ENCODE results near the gene WASHC1.
"Not testable (repeated sequence)": the region's sequence is repeated elsewhere in the genome, so short reads cannot be mapped to it uniquely, and the experiment has no call there.

WASHC1 gene, protein sequence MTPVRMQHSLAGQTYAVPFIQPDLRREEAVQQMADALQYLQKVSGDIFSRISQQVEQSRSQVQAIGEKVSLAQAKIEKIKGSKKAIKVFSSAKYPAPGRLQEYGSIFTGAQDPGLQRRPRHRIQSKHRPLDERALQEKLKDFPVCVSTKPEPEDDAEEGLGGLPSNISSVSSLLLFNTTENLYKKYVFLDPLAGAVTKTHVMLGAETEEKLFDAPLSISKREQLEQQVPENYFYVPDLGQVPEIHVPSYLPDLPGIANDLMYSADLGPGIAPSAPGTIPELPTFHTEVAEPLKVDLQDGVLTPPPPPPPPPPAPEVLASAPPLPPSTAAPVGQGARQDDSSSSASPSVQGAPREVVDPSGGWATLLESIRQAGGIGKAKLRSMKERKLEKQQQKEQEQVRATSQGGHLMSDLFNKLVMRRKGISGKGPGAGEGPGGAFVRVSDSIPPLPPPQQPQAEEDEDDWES

DNA sequence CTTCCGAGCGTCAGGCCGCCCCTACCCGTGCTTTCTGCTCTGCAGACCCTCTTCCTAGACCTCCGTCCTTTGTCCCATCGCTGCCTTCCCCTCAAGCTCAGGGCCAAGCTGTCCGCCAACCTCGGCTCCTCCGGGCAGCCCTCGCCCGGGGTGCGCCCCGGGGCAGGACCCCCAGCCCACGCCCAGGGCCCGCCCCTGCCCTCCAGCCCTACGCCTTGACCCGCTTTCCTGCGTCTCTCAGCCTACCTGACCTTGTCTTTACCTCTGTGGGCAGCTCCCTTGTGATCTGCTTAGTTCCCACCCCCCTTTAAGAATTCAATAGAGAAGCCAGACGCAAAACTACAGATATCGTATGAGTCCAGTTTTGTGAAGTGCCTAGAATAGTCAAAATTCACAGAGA is at the start of gene WASHC1:
Gene WASHC1, minus strand, starts transcription at position 101 of the 400 bp plus-strand sequence. CDS start 4,457 bp downstream, outside the sequence.
- not testable (repeated sequence) for DNase-seq

DNA sequence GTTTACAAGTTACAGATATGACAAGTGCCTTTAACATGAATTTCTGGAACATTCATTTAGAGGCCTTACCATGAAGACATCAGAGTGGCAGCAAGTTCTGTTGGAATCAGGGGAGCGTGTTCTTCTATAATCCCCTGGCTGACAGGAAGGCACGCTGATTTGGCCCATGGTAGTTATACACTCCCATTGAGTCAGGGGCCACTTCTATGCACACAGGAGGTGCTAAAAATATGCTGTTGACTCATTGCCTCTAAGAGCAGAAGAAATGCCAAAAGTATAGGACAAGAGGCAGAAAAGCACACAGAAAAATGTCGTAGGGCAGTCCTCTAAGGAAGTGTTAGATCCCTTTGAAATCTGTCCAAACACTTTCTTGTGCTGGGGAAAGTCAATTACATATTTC is 49.1 kb upstream of the WASHC1 start:
- not testable (repeated sequence) for DNase-seq

DNA sequence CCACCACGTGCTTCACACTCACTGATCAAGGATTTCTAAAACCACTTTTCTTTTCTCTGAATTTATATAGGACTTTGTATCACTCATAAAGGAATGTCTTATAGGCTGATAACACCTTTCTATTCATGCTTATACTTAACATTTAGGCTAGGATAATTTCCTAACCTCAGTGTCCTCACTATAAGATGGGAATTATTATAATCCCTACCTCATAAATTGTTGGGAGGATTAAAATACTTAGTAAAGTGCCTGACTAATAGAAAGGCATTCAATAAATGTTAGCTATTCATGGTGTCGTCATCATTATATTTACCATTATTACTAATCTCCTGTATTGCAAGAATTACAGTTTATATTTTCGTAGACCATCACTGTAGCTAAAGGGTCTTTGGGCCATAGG is 47.1 kb upstream of the WASHC1 start:
- not testable (repeated sequence) for DNase-seq

DNA sequence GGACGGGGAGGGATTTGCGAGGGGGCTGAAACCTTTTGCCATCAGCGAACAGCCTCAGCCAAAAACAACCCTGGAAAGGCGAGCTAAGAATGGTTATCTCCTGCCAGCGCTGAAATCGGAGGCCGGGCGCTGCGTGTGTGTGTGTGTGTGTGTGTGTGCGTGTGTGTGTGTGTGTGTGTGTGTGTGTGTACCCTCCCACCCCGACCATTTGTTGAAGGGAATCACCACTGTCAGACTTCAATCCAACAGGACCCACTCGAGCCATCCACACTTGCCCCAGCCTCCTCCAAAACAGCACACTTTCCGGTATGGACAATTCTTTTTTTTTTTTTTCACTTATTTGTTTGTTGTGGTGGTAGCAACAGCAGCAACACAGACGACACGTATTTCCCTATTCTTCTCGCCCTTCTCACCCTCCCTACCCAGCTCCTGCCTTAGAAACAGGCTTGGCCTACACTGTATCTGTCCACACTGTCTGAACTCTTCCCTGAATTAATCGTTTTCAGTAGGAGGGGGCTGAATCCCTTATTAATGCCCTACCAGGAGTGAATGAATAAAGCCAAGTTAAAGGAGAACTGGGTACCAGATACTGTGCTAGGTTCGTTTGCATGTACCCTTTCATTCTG is 44.8 kb upstream of the WASHC1 start:
- DNase-seq = not testable (repeated sequence)

DNA sequence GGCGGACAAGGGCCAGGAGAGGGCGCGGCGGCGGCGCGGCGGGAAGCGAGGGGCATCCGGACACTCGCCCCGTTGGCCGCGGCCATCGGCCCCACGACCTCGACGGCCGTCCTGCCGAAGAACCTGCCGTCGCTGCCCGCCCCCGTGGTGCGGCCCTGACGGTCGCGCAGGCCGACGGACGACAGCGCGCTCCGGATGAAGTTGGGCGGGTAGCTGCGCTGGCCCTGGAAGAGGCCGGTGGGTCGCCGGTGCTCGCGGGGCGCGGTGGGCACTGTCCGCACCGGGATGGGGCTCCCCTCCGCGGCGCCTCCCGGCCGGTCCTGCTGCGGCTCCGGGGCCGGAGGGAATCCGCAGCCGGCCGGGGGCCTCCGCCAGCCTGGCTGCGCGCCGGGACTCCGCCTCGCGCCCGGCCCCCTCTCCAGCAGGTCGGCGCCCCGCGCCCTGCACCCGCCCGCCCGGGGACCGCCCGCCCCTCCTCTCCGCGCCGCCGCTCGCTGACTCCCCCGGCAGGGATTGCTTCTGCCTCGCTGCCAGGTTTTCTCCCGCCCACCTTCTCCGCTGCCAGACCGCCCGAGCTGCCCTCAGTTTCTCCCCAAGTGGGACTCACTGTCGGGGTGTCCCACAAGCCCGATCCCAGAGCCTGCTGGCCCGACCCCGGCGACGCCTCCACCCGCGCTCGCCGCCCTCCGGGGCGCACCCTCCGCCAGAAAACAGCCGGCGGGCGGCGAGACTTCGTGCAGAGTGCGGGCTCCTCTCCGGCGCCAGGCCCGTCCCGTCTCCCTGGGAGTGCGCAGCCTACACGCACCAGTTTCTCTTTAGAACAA is 44.0 kb upstream of the WASHC1 start:
- DNase-seq = not testable (repeated sequence)

DNA sequence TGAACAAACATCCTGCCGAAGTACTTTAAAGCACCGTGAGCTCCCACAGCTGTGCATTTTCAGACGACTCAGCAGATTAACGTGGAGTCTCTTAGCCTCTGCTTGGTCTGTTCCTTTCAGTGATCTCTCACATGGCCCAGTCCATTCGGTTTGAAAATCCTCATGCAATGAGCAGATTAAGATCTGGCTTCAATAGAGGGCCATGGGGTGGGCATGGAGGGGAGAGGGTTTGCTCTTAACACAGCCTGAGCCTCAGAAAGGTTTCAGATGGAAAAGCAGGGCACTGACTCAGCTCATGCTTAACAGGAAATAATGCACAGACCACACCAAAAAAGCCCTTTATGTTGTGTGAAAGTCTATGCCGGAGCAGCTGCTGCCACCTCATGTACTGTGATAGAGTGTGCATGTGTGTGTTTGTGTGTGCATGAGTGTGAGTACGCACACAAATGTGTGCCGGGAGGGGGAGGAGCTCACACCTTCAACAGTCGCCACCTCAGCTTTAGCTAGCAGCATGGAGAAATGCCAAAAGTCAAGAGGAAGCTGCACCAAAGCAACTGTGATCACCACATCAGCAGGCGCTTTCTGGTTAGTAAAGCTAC is 33.9 kb upstream of the WASHC1 start:
- not testable (repeated sequence) for DNase-seq

DNA sequence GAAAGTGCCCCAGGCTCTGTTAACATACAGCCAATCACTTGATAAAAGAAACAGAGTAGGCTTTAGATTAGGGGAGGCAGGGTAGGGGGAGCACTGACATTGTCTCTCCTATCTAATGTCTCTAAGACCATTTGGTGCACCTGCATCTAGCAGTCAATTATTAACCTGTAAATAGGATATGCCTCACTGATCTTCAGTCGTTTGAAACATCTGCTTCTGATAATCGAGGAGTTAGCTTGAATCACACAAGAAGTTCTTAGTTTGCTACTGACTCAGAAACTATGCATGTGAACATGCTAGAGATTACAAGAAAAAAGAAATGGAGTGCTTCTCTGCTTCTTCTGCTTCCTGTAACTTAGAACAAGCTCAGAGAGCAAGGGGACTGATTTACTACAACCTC is 23.4 kb upstream of the WASHC1 start:
- not testable (repeated sequence) for DNase-seq

DNA sequence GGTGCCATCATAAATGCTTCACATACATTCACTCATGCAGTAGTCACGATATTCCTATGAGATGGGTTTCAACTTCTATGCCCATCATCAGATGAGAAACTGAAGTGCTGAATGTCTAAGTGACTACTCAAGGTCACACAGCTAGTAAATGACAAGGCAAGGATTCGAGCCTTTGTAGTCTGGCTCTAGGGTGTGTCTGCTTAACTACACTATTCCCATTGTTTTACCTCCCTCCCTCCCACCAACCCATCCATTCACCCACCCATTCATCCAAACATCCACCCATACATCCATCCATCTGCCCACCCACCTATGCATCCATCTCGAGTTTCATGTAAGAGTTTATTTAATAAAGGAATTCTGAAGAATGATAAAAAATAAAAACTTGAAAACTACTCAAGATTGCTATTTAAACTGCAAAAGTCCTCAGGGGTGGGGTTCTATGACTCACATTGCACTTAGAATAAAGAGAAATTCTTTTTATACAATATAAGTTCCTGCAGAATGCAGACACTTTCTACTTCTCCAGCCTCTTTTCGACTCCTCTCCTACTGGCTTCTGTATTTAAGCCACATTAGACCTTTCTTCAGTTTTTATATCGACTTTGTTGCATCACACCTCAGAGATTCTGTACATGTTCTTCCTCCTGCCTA is 19.1 kb upstream of the WASHC1 start:
- not testable (repeated sequence) for DNase-seq

DNA sequence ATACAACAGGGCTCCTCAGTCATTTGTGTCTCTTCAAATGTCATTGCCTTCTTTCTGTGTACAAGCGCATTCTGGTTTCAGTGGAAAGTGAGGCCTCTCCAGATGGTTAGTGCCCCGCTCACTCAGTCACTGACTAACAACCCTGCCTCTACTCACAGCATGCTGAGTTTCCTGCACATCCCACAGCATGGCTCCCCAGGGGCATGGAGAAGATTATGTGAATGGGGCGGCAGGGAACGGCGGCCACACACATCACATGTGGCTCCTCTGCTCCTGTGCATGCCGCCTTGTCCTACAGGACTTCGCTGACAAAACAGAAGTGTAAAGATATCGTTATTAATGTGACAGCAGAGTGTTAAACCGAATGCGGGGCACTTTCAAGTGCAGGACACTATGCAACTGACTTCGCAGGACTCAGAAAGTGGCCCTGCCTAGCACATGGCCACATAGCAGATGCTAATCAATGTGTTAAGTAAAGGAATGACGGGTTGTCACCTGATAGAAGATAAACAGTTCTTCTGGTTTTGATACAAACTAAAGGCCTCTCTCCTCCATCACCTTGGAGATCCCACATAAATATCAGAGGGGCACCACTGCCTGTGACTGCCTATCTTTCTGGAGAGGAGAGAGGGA is 17.5 kb upstream of the WASHC1 start:
- DNase-seq = not testable (repeated sequence)

DNA sequence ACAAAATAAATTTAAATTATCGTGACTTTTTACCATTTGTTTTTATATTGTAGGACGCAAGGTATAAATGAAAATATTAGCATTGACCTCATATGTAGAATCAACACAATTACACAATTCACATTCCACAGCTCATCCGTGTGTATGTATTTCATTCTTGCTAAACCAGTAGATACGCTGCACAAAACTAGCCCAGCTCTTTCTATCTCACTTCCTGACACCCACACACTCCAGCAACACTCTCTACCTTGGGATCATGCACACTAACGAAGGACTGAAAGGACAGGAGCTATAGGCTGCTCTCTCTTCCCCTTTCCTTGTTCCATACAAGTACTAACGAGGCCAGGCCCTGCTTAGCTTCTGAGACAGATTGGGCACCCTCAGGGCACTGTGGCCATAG is 16.9 kb upstream of the WASHC1 start:
- not testable (repeated sequence) for DNase-seq

DNA sequence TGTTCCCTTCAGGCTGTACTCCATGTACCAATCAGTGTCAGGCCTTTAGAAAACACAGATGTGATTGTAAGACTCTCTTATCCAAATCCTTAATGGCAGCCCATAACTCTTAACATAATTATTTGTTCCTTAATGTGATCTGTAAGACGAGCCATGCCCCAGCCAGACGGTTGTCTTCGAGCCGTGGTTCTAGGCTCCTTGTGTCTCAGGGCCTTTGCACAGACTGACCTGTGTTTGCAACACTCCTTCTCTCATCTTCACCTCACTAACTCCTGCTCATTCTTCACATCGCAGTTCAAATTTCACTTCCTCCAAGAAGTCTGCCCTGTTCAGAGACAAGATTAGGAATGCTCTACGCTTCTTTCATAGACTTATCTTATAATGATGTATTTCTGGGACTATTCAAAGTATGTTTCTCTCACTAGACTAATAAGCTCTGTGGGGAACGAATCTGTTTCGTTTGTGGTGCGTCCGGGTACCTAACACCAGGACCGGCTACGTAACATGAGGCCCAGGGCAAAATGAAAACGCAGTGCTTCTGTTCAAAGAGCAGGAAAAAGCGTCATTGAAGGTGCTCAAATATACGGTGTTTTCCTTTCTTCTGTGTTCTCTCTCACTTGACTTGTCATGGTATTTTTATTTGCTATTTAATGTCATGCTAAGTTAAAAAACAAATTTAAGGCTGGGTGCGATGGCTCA is 16.1 kb upstream of the WASHC1 start:
- DNase-seq = not testable (repeated sequence)

DNA sequence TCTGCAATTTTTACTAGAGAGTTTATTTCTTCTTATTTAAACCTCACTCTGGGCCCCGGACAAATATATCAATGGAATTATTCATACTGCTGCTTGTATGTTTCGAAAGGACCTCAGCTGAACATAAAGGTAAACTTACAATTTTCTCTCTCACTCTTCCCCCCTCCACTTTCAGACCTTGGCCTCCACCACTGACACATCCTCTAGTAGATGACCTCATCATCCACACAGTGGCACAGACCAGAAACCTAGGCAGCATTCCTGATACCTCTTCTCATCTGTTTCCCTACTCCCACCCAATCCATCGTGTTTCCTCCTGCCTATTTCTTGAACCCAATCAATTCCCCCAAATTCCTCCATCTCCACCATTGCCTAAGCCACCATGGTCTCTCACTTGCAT is 15.2 kb upstream of the WASHC1 start:
- not testable (repeated sequence) for DNase-seq

DNA sequence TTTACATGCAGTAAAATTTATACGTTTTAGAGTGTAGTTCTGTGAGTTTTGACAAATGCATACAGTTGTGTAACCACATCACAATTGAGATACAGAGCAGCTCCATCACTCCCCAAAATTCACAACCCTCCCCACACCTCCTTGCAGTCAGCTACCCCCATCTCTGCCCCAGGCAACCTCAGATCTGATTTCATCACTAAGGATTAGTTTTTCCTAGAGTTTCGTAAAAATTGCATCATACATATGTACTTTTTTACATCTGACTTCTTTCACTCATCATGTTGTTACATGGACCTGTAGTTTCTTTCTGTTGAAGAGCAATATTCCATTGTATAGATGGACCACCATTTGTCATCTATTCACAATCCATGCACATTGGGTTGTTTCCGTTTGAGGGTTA is 14.4 kb upstream of the WASHC1 start:
- not testable (repeated sequence) for DNase-seq

DNA sequence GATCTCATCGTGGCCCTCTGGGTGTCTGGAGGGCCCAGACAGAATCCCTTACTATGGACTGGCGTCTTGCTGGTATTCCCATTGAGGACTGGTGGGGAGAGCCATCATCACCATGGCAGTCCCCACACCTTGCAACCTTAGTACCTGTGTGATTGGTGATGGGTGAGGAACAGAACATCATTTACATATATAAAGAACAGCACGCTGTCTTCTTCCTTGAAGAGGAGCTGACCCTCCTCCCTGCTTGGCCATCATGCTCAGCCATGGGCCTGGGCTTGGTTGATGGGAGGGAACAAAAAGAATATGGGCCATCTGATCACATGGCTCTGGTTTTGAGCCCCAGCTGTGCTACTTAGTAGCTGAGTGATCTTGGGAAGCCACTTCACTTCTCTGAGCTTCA is 13.9 kb upstream of the WASHC1 start:
- not testable (repeated sequence) for DNase-seq

DNA sequence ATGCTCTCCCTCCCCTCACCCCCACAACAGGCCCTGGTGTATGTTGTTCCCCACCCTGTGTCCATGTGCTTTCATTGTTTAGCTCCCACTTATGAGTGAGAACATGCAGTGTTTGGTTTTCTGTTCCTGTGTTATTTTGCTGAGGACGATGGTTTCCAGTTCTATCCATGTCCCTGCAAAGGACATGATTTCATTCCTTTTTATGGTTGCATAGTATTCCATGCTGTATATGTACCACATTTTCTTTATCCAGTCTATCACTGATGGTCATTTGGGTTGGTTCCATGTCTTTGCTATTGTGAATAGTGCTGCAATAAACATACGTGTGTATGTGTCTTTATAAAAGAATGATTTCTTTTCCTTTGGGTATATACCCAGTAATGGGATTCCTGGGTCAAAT is 12.6 kb upstream of the WASHC1 start:
- DNase-seq = not testable (repeated sequence)

DNA sequence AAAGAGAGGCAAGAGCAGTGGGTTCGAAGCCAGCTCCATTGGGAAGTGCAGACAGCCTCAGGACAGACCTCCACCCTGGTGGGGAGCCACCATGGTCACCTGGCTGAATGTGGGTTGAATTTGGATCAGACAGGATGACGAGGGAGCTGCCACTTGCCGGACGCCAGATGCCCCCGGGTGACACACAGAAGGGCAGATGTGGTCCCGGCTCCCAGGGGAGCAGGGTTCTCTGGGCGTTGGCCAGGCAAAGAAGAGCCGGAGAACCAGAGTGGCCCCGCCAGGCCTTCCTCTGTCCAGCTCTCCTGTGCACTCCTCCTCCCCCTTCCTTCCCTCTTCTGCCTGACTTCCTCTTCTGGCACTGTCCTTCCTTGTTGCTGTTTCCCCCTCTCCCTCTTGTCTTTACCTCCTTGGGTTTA is 12.0 kb upstream of the WASHC1 start:
- not testable (repeated sequence) for DNase-seq

DNA sequence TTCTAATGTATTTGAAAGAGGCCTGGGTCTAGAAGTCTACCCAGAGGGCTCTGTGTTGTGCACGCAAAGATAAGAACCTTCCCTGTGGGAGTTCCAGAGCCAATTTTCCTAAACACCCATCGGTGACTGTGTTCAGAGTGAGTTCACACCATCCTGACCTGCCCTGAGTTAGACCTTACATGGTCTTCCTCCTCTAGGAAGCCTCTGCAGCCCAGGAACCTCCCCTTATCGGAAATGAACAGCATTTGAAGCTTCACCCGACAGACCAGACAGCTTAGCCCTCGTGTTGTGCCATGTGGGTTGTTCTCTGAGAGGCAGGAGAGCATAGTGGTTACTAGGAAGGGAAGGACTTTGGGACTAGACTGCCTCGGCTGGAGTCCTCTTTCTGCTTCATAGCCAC is 3.1 kb upstream of the WASHC1 start:
- not testable (repeated sequence) for DNase-seq

DNA sequence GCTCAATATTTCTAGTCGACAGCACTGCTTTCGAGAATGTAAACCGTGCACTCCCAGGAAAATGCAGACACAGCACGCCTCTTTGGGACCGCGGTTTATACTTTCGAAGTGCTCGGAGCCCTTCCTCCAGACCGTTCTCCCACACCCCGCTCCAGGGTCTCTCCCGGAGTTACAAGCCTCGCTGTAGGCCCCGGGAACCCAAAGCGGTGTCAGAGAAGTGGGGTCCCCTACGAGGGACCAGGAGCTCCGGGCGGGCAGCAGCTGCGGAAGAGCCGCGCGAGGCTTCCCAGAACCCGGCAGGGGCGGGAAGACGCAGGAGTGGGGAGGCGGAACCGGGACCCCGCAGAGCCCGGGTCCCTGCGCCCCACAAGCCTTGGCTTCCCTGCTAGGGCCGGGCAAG is 481 bp downstream of the WASHC1 start:
- not testable (repeated sequence) for DNase-seq

DNA sequence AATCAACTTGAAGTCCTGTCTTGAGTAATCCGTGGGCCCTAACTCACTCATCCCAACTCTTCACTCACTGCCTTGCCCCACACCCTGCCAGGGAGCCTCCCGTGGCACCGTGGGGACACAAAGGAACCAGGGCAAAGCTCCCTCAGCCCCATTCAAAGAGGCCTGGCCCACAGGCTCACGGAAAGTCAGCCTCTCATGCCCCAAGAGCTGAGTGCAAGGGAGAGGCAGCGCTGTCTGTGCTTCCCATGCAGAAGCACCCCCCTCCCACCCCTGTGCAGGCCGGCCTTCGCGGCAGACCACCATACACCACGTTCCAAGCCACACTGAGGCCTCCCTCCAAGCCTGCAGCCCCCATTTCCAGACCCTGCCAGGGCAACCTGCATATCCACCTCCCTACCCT is 7.6 kb downstream of the WASHC1 start:
- not testable (repeated sequence) for DNase-seq

DNA sequence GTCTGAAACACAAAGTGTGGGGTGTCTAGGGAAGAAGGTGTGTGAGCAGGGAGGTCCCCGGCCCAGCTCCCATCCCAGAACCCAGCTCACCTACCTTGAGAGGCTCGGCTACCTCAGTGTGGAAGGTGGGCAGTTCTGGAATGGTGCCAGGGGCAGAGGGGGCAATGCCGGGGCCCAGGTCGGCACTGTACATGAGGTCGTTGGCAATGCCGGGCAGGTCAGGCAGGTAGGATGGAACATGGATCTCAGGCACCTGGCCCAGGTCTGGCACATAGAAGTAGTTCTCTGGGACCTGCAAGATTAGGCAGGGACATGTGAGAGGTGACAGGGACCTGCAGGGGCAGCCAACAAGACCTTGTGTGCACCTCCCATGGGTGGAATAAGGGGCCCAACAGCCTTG is 12.4 kb downstream of the WASHC1 start:
- DNase-seq = not testable (repeated sequence)
